ENCODE measurements around the gene EBP. TPM values are rescaled to one million over a fixed set of nuclear protein-coding genes. Genes with fewer than 3 reads are reported as not detected.

EBP gene
- total RNA-seq (2014; rRNA removed; shearing (Covaris generic)) (126 and 128 TPM in 2 replicates), polyA plus RNA-seq (2016; fragmentation: Nextera tagmentation; extraction: Ambion mirVana) (169 and 176 TPM in 2 replicates)
- long read RNA-seq, transcript EBP-205 (5 exons, 1,775 nt): major isoform, 46 of 75 reads
- long read RNA-seq, partial matches to known transcripts: 21 of 75 reads
- long read RNA-seq, other reads (novel, unspliced or antisense): 3 of 75 reads

DNA sequence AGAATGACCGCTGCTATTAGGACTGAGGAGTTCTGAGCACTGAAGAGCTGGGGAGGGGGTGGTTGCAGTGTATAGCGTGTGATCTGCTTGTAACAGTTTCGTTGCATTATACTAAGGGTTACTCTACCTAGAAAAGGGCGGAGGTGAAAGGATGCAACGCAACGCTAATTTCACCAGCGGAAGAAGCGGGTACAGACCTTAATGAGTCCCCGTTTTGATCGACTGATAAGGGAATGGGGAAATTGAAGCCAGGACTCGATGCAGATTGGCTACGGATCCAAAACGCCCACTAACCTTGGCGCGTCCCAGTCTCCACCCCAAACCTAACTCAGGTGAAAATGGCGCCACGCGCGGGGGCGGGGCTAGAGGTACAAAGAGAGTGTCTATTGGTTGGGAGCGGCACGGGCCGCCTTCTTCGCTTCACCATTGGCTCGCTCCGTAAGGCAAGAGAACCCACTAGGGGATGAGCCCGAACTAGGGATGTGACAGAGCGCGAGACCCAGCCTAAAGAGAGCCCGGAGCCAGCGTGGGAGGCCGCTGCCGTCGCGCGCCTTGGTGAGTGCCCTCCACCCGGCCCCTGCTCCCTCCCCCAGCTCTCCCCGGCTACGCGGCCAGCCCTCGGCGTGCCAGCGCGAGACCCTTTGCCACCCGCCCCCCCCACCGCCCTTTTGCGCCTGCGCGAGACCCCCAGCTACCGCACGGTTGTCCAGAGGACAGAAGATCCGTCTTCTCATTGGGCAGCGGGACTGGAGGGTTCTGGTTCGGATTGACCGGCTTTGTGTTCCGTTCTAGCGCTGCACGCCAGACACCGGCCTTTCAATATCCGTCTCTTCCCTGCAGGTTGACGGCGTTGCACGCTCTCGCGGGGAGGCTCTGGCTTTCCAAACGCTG lies at the start of gene EBP:
TSS of gene EBP (plus strand) at position 456 of the 891 bp plus-strand sequence. CDS start 1,964 bp downstream, outside the sequence.
- H3K4me3 ChIP-seq: peak within 1 kb of the TSS; percentile 77
- TF ChIP-seq EZH2 (IDR thresholded peaks at IDR 0.05; ENCODE audit: low read depth, unreplicated experiment): no peak
- peak; percentile 73 for TF ChIP-seq POLR2AphosphoS5 (IDR thresholded peaks at IDR 0.05; ENCODE audit: low read depth)
- no peak for TF ChIP-seq ZNF331 (CRISPR knock-in tag; IDR thresholded peaks at IDR 0.05; ENCODE audit: low read depth)

DNA sequence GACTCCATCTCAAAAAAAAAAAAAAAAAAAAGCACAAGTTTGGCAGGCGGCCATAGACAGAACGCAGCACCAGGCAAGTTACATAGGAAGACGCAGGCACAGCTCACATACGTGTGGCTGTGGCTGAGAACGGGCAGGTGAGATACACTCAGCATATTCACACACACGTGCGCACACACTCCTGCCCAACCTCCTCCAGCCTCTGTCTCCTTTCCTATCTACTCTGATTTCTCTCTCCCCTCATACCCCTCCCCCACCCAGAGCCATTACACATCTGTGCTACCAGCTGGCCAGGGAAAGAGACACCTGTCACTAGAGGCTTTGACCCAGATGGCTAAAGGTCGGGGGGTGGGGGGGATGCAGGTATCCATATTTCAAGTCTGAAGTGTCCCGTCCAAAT lies 49.4 kb upstream of the EBP start:
- ATAC-seq: no peak
- no peak for TF ChIP-seq ZNF114 (CRISPR knock-in tag; IDR thresholded peaks at IDR 0.05)
- no peak for TF ChIP-seq JUNB (IDR thresholded peaks at IDR 0.05; ENCODE audit: unreplicated experiment)
- no peak for TF ChIP-seq STAT1 (IDR thresholded peaks at IDR 0.05; ENCODE audit: unreplicated experiment)
- TF ChIP-seq EZH2phosphoT487 (IDR thresholded peaks at IDR 0.05; ENCODE audit: unreplicated experiment): no peak
- no peak for TF ChIP-seq ETS1 (IDR thresholded peaks at IDR 0.05)
- no peak for TF ChIP-seq CREB1 (CRISPR knock-in tag; IDR thresholded peaks at IDR 0.05; ENCODE audit: low read depth)
- H3K4me3 ChIP-seq: no peak overlapping the region
- H3F3A ChIP-seq (replicated peaks; ENCODE audit: low read depth): no peaks in the 10 kb centered on the region
- H2AFZ ChIP-seq: no peak overlapping the region
- H3K27me3 ChIP-seq (ENCODE audit: insufficient read depth): no peaks in the 10 kb centered on the region
- DNase-seq (ENCODE audit: low spot score): peak; percentile 12
- H3K4me1 ChIP-seq (ENCODE audit: insufficient read depth): peaks cover 4% of the 10 kb centered on the region; the same call in 1 of the 2 replicates
- no peaks in the 10 kb centered on the region for H3K9me2 ChIP-seq (ENCODE audit: insufficient read depth)
- Mint-ChIP-seq H3K4me1 (peaks cover 48% of the 10 kb centered on the region), H3K36me3 (ENCODE audit: low read depth) (peaks cover 3% of the 10 kb centered on the region), H3K9me3 (no peaks in the 10 kb centered on the region; the same call in none of the 3 replicates), H3K4me3 (no peak overlapping the region), H3K27me3 (ENCODE audit: insufficient read depth, low read depth, poor library complexity) (peaks cover 15% of the 10 kb centered on the region), H3K27ac (no peak overlapping the region)
- no peaks in the 10 kb centered on the region for H3K36me3 ChIP-seq (ENCODE audit: insufficient read depth)
- no peak overlapping the region for H3K4me2 ChIP-seq
- no peaks in the 10 kb centered on the region for H4K20me1 ChIP-seq (replicated peaks; ENCODE audit: insufficient read depth)
- H3K79me2 ChIP-seq (replicated peaks; ENCODE audit: insufficient read depth): peaks cover 23% of the 10 kb centered on the region
- no peak overlapping the region for H3K27ac ChIP-seq (ENCODE audit: low read depth)

More for the DNA sequence above, at the start of gene EBP:
- no peaks in the 10 kb centered on the region for H3K9me2 ChIP-seq (ENCODE audit: insufficient read depth)
- Mint-ChIP-seq H3K4me3 (peak within 1 kb of the TSS; percentile 93), H3K4me1 (peaks cover 11% of the 10 kb centered on the region; the same call in 2 of the 3 replicates), H3K27ac (peak within 1 kb of the TSS; percentile 95), H3K36me3 (ENCODE audit: low read depth) (peaks cover 15% of the 10 kb centered on the region), H3K9me3 (no peaks in the 10 kb centered on the region), H3K27me3 (ENCODE audit: insufficient read depth, low read depth, poor library complexity) (peaks cover 2% of the 10 kb centered on the region)
- H4K20me1 ChIP-seq (replicated peaks; ENCODE audit: insufficient read depth): no peaks in the 10 kb centered on the region
- ATAC-seq (peak; percentile 96), DNase-seq (ENCODE audit: low spot score) (peak; percentile 92)
- peak within 1 kb of the TSS; percentile 84 for H3K4me2 ChIP-seq
- H3F3A ChIP-seq (replicated peaks; ENCODE audit: low read depth): no peaks in the 10 kb centered on the region
- peaks cover 9% of the 10 kb centered on the region; the same call in 1 of the 2 replicates for H3K36me3 ChIP-seq (ENCODE audit: insufficient read depth)
- H3K27me3 ChIP-seq (ENCODE audit: insufficient read depth): no peaks in the 10 kb centered on the region
- H3K4me1 ChIP-seq (ENCODE audit: insufficient read depth): no peaks in the 10 kb centered on the region
- no peak within 1 kb of the TSS for H2AFZ ChIP-seq
- H3K27ac ChIP-seq (ENCODE audit: low read depth): peak within 1 kb of the TSS; percentile 81; the same call in 1 of the 2 replicates
- peaks cover 17% of the 10 kb centered on the region for H3K79me2 ChIP-seq (replicated peaks; ENCODE audit: insufficient read depth)

Measured in GM23338 (cell line).